Nephron (organoid): ENCODE results near the gene SEC63.

Experiments
- H3K27ac Mint-ChIP-seq, 3 experiments: 2 replicates each; pipeline ENCODE4 v1.8.0; 2020; ENCODE audit warnings: mixed read lengths in 3 of 3, mild to moderate bottlenecking in 2 of 3, moderate library complexity in 1 of 3
- H3K27me3 Mint-ChIP-seq: 2 replicates; pipeline ENCODE4 v1.8.0; 2021; ENCODE audit warnings: low read depth, mild to moderate bottlenecking, moderate library complexity, mixed read lengths
- H3K36me3 Mint-ChIP-seq: 2 replicates; pipeline ENCODE4 v1.8.0; 2020; ENCODE audit warnings: low read depth, mixed read lengths
- H3K4me1 Mint-ChIP-seq: 2 replicates; pipeline ENCODE4 v1.8.0; 2020; ENCODE audit warnings: mixed read lengths
- H3K4me3 Mint-ChIP-seq, 3 experiments: 2 replicates each; pipeline ENCODE4 v1.8.0; 2020; ENCODE audit warnings: mild to moderate bottlenecking in 3 of 3, mixed read lengths in 3 of 3, moderate library complexity in 2 of 3
- H3K9me3 Mint-ChIP-seq: 2 replicates; pipeline ENCODE4 v1.8.0; 2020; ENCODE audit warnings: mixed read lengths
- TF ChIP-seq, protein P1 (sequence below), 3 experiments: fragments of 200-600 bp; sonication (generic); IDR thresholded peaks; one replicate each; pipeline ENCODE4 v1.5.0; 2021; ENCODE audit warnings: antibody characterized with exemption in 3 of 3; ENCODE audit not compliant: unreplicated experiment in 3 of 3

Gene SEC63

GRCh38 chr6:107843400-107843799 is 114.6 kb downstream of the SEC63 start:
- Mint-ChIP-seq H3K36me3 (no peaks in the 10 kb centered on the region), H3K27me3 (peaks cover 18% of the 10 kb centered on the region), H3K9me3 (no peaks in the 10 kb centered on the region), H3K27ac (no peak overlapping the region), H3K4me1 (peaks cover 7% of the 10 kb centered on the region), H3K4me3 (no peak overlapping the region)
- TF ChIP-seq, protein P1, sequence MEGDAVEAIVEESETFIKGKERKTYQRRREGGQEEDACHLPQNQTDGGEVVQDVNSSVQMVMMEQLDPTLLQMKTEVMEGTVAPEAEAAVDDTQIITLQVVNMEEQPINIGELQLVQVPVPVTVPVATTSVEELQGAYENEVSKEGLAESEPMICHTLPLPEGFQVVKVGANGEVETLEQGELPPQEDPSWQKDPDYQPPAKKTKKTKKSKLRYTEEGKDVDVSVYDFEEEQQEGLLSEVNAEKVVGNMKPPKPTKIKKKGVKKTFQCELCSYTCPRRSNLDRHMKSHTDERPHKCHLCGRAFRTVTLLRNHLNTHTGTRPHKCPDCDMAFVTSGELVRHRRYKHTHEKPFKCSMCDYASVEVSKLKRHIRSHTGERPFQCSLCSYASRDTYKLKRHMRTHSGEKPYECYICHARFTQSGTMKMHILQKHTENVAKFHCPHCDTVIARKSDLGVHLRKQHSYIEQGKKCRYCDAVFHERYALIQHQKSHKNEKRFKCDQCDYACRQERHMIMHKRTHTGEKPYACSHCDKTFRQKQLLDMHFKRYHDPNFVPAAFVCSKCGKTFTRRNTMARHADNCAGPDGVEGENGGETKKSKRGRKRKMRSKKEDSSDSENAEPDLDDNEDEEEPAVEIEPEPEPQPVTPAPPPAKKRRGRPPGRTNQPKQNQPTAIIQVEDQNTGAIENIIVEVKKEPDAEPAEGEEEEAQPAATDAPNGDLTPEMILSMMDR (IDR thresholded peaks at IDR 0.05; ENCODE audit: unreplicated experiment in 3 of 3): no peak

- Mint-ChIP-seq H3K27ac (no peak overlapping the region), H3K9me3 (no peaks in the 10 kb centered on the region), H3K27me3 (peaks cover 3% of the 10 kb centered on the region), H3K36me3 (no peaks in the 10 kb centered on the region), H3K4me3 (no peak overlapping the region), H3K4me1 (peaks cover 7% of the 10 kb centered on the region)
- TF ChIP-seq, protein P1 (IDR thresholded peaks at IDR 0.05; ENCODE audit: unreplicated experiment in 3 of 3): no peak
Measured at GRCh38 chr6:107841275-107841670, 116.7 kb downstream of the SEC63 start.

- TF ChIP-seq, protein P1 (IDR thresholded peaks at IDR 0.05; ENCODE audit: unreplicated experiment in 3 of 3): no peak
- Mint-ChIP-seq H3K9me3 (no peaks in the 10 kb centered on the region), H3K4me3 (no peak overlapping the region), H3K36me3 (no peaks in the 10 kb centered on the region), H3K27me3 (no peaks in the 10 kb centered on the region), H3K27ac (no peak overlapping the region), H3K4me1 (peaks cover 7% of the 10 kb centered on the region)
Measured at GRCh38 chr6:107840636-107841274, 117.3 kb downstream of the SEC63 start.

DNA sequence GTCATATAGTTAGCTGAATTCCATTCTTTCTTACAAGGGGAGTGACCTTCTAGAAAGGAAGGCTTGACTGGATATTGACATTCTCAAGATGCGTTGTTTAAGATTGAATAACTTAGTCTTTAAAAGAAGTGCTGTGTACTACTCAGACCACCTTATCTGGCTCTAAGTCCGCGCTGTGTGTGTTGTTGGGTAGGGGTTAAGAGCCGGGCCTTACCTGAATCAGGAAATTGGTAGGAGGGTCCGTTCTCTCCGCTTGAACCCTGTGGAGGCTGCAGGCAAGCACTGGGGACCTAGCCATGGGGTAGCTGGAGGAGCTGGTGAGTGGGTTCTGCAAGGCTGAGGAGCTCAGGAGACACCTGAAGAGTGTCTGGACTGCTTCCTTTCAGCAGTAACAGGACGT is 124.9 kb downstream of the SEC63 start:
- Mint-ChIP-seq H3K4me1 (no peaks in the 10 kb centered on the region), H3K36me3 (no peaks in the 10 kb centered on the region), H3K27me3 (no peaks in the 10 kb centered on the region), H3K9me3 (no peaks in the 10 kb centered on the region), H3K27ac (no peak overlapping the region), H3K4me3 (no peak overlapping the region)
- TF ChIP-seq, protein P1 (IDR thresholded peaks at IDR 0.05; ENCODE audit: unreplicated experiment in 3 of 3): no peak

DNA sequence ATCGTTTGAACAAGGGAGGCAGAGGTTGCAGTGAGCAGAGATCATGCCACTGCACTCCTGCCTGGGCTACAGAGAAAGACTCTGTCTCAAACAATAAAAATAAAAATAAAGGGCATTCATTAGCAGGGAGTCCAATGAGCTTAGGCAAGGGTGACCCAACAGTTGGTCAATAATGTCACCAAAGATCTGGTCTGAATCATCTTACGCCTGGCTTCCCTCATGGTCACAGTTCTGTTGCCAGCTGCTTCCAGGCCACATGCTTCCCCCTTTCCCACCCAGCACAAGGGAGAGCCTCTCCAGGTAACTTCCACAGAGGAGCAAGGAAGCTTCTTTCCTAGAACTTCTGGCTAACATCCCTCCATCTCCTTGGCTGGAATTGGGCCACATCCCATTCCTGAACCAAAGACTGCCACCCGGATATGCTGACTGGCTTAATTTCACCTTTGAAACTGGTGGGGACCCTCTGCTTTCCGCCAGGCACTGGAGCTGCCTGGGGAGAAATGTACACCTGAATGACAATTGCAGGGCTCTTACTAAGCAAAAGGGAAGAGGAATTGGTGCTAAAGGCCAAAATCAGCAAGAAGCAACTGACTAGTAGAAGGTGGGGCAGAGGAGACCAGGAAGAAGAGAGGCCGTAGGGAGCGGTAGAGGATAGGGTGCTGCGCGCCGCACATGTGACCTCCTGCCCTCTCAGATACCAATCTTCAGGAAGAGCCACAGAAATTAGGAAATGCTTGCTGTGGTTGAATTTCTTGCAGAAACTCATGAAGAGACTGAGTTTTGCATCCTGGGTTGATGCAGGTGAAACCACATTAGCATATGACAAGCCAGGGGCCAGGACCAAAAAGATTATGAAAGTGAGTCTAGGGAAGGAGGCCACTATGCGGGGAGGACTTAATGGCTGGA is 125.6 kb downstream of the SEC63 start:
- Mint-ChIP-seq H3K27me3 (no peaks in the 10 kb centered on the region), H3K4me1 (no peaks in the 10 kb centered on the region), H3K4me3 (no peak overlapping the region), H3K9me3 (no peaks in the 10 kb centered on the region), H3K36me3 (no peaks in the 10 kb centered on the region), H3K27ac (no peak overlapping the region)
- TF ChIP-seq, protein P1 (IDR thresholded peaks at IDR 0.05; ENCODE audit: unreplicated experiment in 3 of 3): no peak
